Measurements from ENCODE around the gene THAP8.
A peak's percentile ranks its signal among the peaks of the same experiment; 100 is the strongest.

Gene THAP8

GRCh38 chr19:36081894-36082293 lies 27.8 kb upstream of the THAP8 start:
- TF ChIP-seq KLF8 (tag by site-specific recombination; IDR thresholded peaks at IDR 0.05), result no peak
- no peak for TF ChIP-seq ZNF76 (tag by site-specific recombination; IDR thresholded peaks at IDR 0.05; ENCODE audit: borderline replicate concordance, low read depth)
- TF ChIP-seq ZNF560 (tag by site-specific recombination; IDR thresholded peaks at IDR 0.05; ENCODE audit: borderline replicate concordance), result no peak
- TF ChIP-seq ZBTB26 (tag by site-specific recombination; optimal IDR thresholded peaks at IDR 0.05), result no peak
- no peak for TF ChIP-seq ZNF645 (tag by site-specific recombination; IDR thresholded peaks at IDR 0.05)
- TF ChIP-seq ZNF174 (tag by site-specific recombination; IDR thresholded peaks at IDR 0.05), result no peak
- no peak for TF ChIP-seq ZFP37 (tag by site-specific recombination; IDR thresholded peaks at IDR 0.05)
- no peak for TF ChIP-seq ZSCAN4 (tag by site-specific recombination; IDR thresholded peaks at IDR 0.05)
- TF ChIP-seq ZNF610 (tag by site-specific recombination; IDR thresholded peaks at IDR 0.05; ENCODE audit: borderline replicate concordance), result no peak
- no peak for TF ChIP-seq ZNF341 (tag by site-specific recombination; IDR thresholded peaks at IDR 0.05; ENCODE audit: low read depth)
- TF ChIP-seq ZNF239 (tag by site-specific recombination; IDR thresholded peaks at IDR 0.05), result no peak
- no peak for TF ChIP-seq ZNF423 (tag by site-specific recombination; IDR thresholded peaks at IDR 0.05)
- TF ChIP-seq REST (tag by site-specific recombination; IDR thresholded peaks at IDR 0.05), result no peak
- H3K4me3 ChIP-seq (ENCODE audit: low read depth, low read length), result no peak overlapping the region
- H3K9me3 ChIP-seq (ENCODE audit: control insufficient read depth, insufficient read depth, low read depth, low read length), result no peaks in the 10 kb centered on the region
- peaks cover 77 to 96% of the 10 kb centered on the region in 2 experiments for H3K36me3 ChIP-seq (ENCODE audit: control insufficient read depth in 2 of 2, insufficient read depth in 1 of 2, low read length in 2 of 2)
- ChIA-PET CTCF (interaction anchor here (0.6 to 2.5 kb wide), 3 partner anchors 11 to 191 kb away, joined by 3 to 8 read pairs (median 3); no protein-coding TSS in a partner anchor), POLR2A (interaction anchor here (0.6 to 1.2 kb wide), 2 partner anchors 10 to 1393 kb away, joined by 3 to 4 read pairs; no protein-coding TSS in a partner anchor)
- no peak overlapping the region for H3K27ac ChIP-seq (ENCODE audit: extremely low read depth, low read depth, low read length)
- H3K4me1 ChIP-seq (ENCODE audit: control insufficient read depth, insufficient read depth, low read length), result 0 out of 2 replicates have a peak, but pooled peaks cover 2% of the 10 kb centered on the region

- Histone ChIP-seq H3K27ac (ENCODE audit: extremely low read depth, low read depth, low read length) (0 out of 2 replicates have a peak overlapping the region, but pooled peaks have one; percentile 1), H3K9me3 (ENCODE audit: control insufficient read depth, insufficient read depth, low read depth, low read length) (no peaks in the 10 kb centered on the region), H3K36me3 (ENCODE audit: control insufficient read depth in 2 of 2, insufficient read depth in 1 of 2, low read length in 2 of 2) (peaks cover 74 to 96% of the 10 kb centered on the region in 2 experiments), H3K4me1 (ENCODE audit: control insufficient read depth, insufficient read depth, low read length) (0 out of 2 replicates have a peak, but pooled peaks cover 2% of the 10 kb centered on the region), H3K4me3 (ENCODE audit: low read depth, low read length) (no peak overlapping the region)
- CTCF ChIA-PET, result interaction anchor here (0.6 to 1.4 kb wide), 2 partner anchors 20 to 190 kb away, joined by 3 to 6 read pairs; no protein-coding TSS in a partner anchor
- POLR2A ChIA-PET, result no interaction called here
- no peak for TF ChIP-seq RBAK (tag by site-specific recombination; IDR thresholded peaks at IDR 0.05)
- no peak for TF ChIP-seq ZNF114 (tag by site-specific recombination; IDR thresholded peaks at IDR 0.05)
- no peak for TF ChIP-seq KLF8 (tag by site-specific recombination; IDR thresholded peaks at IDR 0.05)
- TF ChIP-seq PRDM2 (tag by site-specific recombination; IDR thresholded peaks at IDR 0.05; ENCODE audit: borderline replicate concordance), result no peak
Measured at GRCh38 chr19:36081385-36081784, 27.3 kb upstream of the THAP8 start.

All from HEK293 (cell line).